Adipocyte (in vitro differentiated cells): ENCODE measurements around the gene DYSF.
A peak's percentile ranks its signal among the peaks of the same experiment; 100 is the strongest.

ENCODE experiments used
- DNase-seq: peaks from one replicate; pipeline ENCODE4 v3.0.0-alpha.2; 2015; ENCODE audit warnings: low read depth
- H3K27me3 ChIP-seq: replicated peaks from 2 replicates; pipeline ENCODE4 v1.7.0; 2013; ENCODE audit warnings: mild to moderate bottlenecking, low read length, moderate library complexity; ENCODE audit not compliant: control insufficient read depth, insufficient read depth
- H3K36me3 ChIP-seq: 2 replicates; pipeline ENCODE4 v1.7.0; 2013; ENCODE audit warnings: low read length, mild to moderate bottlenecking, moderate library complexity; ENCODE audit not compliant: control insufficient read depth, insufficient read depth, severe bottlenecking
- H3K4me1 ChIP-seq: 2 replicates; pipeline ENCODE4 v1.7.0; 2013; ENCODE audit warnings: mild to moderate bottlenecking, low read length, moderate library complexity; ENCODE audit not compliant: control insufficient read depth, insufficient read depth
- H3K4me3 ChIP-seq: 2 replicates; pipeline ENCODE4 v1.7.0; 2013; ENCODE audit warnings: mild to moderate bottlenecking, low read length, moderate library complexity
- H3K9ac ChIP-seq: 2 replicates; pipeline ENCODE4 v1.7.0; 2013; ENCODE audit warnings: mild to moderate bottlenecking, low read length, moderate library complexity
- H3K9me3 ChIP-seq: 2 replicates; pipeline ENCODE4 v1.7.0; 2013; ENCODE audit warnings: mild to moderate bottlenecking, low read length, moderate library complexity; ENCODE audit not compliant: control insufficient read depth

The DYSF gene

DNA sequence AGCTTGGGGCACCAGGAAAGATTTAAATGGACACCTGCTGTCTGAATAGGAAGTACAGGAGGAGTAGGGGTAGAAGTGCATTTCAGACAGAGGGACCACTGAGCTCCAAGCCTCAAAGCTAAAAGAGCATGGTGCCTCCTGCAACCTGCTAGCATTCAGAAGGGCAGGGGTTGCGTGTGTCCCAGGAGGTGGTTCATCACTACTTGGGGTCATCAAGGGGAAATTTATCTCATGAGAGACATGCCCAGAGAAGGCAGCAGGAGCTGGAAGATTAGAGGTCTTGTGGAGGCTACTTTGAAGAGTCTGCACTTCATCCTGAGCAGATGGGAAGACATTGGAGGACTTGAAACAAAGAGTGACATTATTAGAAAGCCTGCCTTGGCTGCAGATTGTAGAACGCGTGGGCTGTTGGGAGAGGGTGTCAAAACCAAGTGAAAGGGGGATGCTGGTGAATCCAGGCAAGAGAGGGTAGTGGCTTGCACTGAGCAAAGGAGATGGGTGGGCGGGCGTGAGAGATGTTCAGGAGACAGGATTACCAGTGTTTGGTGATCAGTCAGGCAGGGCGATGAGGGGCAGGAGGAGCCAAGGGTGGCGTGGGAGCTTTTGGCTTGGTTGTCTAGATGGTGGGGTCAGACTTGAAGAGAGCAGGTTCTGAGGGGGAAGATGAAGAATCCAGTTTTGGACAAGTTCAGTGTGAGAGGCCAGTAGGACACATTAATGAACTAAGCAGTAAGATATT is 154.0 kb downstream of the DYSF start:
- no peak for DNase-seq
- Histone ChIP-seq H3K36me3 (no peaks in the 10 kb centered on the region), H3K4me3 (no peak overlapping the region), H3K4me1 (peaks cover 33% of the 10 kb centered on the region), H3K9me3 (no peaks in the 10 kb centered on the region), H3K9ac (no peak overlapping the region), H3K27me3 (peaks cover 39% of the 10 kb centered on the region)

DNA sequence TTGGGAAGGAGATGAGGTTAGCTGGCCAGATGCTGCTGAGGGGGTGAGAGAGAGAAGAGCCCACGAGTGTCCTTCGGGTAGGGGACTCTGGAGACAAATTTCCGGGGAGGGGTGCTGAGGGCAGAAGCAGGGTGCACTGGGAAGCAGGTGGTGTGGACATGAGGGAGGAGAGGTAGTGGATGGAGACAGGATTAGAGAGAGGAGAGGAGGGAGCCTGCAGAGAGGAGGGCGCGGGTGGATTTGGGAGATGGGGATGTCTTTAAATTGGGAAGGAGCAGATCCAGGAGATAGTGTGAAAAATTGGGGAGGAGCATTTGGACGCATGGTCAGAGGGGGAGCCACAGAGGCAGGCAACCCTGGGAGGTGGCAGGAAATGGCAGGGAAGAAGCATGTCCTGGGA is 154.7 kb downstream of the DYSF start:
- Histone ChIP-seq H3K4me3 (no peak overlapping the region), H3K36me3 (no peaks in the 10 kb centered on the region), H3K9me3 (no peaks in the 10 kb centered on the region), H3K4me1 (peaks cover 33% of the 10 kb centered on the region), H3K27me3 (peaks cover 32% of the 10 kb centered on the region), H3K9ac (no peak overlapping the region)
- no peak for DNase-seq

DNA sequence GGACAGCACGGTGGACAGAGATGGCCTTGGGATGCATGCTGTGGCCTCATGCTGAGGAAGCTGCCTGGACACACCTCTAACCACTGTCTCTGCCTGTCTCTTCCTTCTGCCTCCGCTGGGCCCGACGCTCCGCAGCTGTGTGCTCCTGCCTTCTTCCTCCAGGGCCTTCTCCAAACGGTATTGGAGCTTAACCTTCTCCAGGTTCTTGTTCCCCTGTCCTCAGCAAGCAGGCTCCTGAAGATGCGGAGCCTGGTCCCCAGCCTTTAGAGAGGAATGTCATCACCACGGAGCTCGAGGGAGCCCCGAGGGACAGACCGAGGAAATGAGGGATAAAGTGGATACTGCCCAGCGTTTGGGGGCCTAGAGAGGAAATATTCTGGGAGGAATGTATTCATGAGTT is 155.1 kb downstream of the DYSF start:
- Histone ChIP-seq H3K4me3 (no peak overlapping the region), H3K27me3 (peaks cover 31% of the 10 kb centered on the region), H3K9me3 (no peaks in the 10 kb centered on the region), H3K36me3 (no peaks in the 10 kb centered on the region), H3K9ac (no peak overlapping the region), H3K4me1 (peaks cover 29% of the 10 kb centered on the region)
- DNase-seq = no peak

DNA sequence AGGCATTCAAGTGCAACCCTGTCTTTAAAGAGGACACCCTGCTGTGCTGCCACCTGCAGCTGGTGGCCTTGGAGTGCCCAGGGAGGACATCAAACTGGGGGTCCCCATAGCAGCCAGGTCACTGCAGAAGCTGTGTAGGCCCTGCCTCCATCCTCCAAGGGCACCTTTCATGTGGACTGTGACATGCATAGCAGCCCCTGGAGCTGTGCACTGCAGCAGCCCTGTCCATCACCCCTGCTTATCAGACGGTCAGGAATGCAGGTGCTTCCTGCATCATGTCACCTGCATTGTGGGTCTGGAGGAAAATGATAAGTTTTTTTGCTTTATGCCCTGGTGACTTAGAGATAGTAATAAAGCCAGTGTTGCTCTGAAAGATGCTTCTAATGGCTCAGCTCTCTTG is 155.7 kb downstream of the DYSF start:
- Histone ChIP-seq H3K36me3 (no peaks in the 10 kb centered on the region), H3K4me3 (no peak overlapping the region), H3K4me1 (peaks cover 23% of the 10 kb centered on the region), H3K27me3 (peaks cover 30% of the 10 kb centered on the region), H3K9me3 (no peaks in the 10 kb centered on the region), H3K9ac (no peak overlapping the region)
- DNase-seq = no peak

DNA sequence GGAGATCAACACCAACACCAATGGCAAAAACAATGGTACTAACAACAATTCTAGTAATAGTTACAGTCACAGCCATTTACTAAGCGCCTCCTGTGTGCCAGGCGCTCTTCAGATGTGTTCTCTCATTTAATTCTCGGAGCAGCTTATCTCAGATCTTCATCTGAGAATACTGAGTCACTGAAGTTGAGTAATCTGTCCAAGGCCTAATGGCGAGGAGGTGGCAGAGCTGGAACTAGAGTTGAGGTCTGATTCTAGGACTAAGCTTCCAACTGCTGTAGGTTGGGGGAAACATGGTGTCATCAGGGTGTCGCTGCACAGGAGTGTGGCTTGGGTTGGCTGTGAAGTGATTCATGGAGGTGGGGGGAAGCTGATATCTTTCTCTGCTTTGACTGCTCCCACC is 156.1 kb downstream of the DYSF start:
- Histone ChIP-seq H3K36me3 (no peaks in the 10 kb centered on the region), H3K9ac (peak overlapping the region; percentile 20), H3K9me3 (no peaks in the 10 kb centered on the region), H3K27me3 (peaks cover 26% of the 10 kb centered on the region), H3K4me3 (no peak overlapping the region), H3K4me1 (peaks cover 20% of the 10 kb centered on the region)
- peak; percentile 59 for DNase-seq

DNA sequence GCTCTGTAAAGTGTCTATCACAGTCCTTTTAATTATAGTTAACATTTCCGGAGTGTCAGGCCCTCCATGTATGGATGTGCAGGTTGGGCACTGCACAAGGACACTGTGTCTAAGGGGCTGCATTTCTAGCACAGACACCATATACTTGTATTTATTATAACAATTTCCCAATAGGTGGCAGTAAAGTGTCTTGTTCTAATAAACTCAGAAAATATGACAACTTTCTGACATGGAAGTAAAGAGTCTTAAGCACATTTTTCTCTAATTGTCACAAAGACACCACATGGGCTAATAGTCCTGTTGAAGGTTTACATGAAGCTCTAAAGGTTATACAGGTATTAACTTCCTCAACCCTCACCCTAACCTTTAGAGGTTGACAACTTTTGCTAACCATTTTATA is 156.6 kb downstream of the DYSF start:
- Histone ChIP-seq H3K4me1 (peaks cover 22% of the 10 kb centered on the region), H3K9me3 (no peaks in the 10 kb centered on the region), H3K4me3 (no peak overlapping the region), H3K36me3 (no peaks in the 10 kb centered on the region), H3K27me3 (peaks cover 21% of the 10 kb centered on the region), H3K9ac (peak overlapping the region; percentile 30)
- DNase-seq = peak; percentile 88

DNA sequence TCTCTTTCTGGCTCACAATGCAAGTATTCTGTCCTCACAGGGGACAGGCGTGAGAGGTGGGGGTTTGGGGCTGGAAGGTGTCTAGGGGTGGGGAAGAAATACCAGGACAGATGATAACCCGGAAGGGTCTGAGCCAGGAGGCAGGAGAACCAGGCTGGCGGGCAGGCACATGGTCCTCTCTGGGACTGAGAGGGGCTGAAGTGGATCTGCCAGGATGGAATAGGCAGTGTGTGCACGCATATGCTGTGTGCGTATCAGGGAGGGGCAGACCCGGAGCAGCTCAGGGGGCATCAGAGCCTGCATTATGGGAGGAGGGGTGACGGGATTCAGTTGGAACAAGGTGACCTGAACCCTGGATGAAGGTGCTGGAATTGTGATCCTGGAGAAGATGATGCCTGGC is 157.3 kb downstream of the DYSF start:
- Histone ChIP-seq H3K9me3 (no peaks in the 10 kb centered on the region), H3K27me3 (peaks cover 17% of the 10 kb centered on the region), H3K9ac (peak overlapping the region; percentile 30), H3K4me1 (peaks cover 27% of the 10 kb centered on the region), H3K36me3 (no peaks in the 10 kb centered on the region), H3K4me3 (no peak overlapping the region)
- no peak for DNase-seq

DNA sequence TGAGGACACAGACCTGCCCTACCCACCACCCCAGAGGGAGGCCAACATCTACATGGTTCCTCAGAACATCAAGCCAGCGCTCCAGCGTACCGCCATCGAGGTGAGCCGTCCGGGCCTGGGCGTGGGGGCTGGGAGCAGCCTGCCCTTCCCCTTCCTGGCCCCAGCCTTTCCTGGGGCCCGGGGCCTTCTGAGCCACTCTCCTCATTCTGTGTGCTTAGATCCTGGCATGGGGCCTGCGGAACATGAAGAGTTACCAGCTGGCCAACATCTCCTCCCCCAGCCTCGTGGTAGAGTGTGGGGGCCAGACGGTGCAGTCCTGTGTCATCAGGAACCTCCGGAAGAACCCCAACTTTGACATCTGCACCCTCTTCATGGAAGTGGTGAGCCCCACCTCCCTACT is 157.9 kb downstream of the DYSF start:
- Histone ChIP-seq H3K9me3 (no peaks in the 10 kb centered on the region), H3K4me1 (peaks cover 26% of the 10 kb centered on the region), H3K9ac (no peak overlapping the region), H3K36me3 (no peaks in the 10 kb centered on the region), H3K4me3 (no peak overlapping the region), H3K27me3 (peaks cover 15% of the 10 kb centered on the region)
- no peak for DNase-seq

DNA sequence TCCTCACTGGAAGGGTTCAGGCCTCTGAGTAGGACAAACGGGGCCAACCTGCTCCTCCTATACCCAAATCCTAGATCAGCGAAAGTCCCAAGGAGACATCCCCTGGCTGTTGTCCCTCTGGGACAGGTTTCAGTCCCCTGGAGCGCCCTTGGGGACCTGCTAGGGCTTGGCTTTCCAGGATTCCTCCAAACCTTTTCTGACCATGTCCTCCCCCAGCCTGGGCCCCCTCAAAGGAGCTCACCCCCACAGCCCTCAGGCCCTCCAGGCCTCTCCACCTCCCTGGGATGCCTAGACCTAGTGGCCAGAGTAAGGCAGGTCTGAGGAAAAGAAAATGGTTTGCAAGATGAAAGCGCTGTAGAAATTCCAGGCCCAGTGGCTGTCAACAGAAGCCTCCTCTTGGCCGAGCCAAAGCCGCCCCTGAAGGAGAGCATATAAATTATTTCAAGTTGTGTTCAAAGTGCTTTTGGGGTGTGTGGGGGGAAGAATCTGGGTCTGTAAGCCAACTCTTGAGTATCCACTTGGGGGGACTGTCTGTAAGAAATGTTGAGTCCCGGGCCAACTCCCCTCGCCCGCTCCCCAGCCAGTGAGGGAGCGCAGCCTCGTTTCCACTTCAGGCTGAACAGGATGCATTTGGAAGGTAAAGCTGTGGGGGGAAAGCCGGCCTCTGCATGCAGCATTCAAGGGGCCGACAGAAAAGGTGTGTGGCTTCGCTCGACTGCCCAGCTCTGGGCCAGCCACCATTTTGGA is 158.6 kb downstream of the DYSF start:
- H3K36me3 ChIP-seq = no peaks in the 10 kb centered on the region
- no peak overlapping the region for H3K9ac ChIP-seq
- DNase-seq = no peak

DNA sequence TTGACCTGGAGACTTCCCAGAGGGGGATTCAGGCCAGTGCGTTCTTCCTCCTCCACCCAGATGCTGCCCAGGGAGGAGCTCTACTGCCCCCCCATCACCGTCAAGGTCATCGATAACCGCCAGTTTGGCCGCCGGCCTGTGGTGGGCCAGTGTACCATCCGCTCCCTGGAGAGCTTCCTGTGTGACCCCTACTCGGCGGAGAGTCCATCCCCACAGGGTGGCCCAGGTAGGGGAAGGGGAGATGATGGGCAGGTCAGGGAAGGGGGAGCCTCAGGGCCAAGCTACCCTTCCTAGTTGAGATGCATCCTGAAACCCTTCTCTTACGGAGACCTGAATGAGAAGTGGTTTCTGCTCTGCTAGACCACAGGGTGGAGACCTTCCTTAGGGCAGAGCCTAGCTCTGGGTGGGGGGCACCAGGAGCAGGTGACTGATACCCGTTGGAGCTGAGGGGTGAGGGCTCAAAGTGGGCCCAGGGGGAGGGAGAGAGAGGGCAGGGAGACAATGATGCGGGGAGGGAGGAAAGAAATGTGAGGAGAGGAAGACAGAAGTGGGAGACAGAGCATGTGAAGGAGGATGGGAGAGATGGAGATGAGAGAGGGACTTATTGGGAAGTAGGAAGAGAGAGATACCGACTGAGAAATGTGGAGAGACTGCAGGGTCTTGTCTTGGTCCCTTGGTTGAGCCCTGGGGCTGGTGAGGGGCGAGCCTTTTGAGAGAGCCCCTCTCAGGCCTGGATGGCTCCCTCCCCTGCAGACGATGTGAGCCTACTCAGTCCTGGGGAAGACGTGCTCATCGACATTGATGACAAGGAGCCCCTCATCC is 159.4 kb downstream of the DYSF start:
- H3K36me3 ChIP-seq = no peaks in the 10 kb centered on the region
- H3K27me3 ChIP-seq = peaks cover 3% of the 10 kb centered on the region
- DNase-seq = no peak
- H3K9me3 ChIP-seq = no peaks in the 10 kb centered on the region
- H3K4me1 ChIP-seq = peaks cover 26% of the 10 kb centered on the region
- H3K4me3 ChIP-seq = no peak overlapping the region
- no peak overlapping the region for H3K9ac ChIP-seq

More for the DNA sequence above, 158.6 kb downstream of the DYSF start:
- no peak overlapping the region for H3K4me3 ChIP-seq
- peaks cover 26% of the 10 kb centered on the region for H3K4me1 ChIP-seq
- H3K27me3 ChIP-seq = peaks cover 8% of the 10 kb centered on the region
- no peaks in the 10 kb centered on the region for H3K9me3 ChIP-seq

DNA sequence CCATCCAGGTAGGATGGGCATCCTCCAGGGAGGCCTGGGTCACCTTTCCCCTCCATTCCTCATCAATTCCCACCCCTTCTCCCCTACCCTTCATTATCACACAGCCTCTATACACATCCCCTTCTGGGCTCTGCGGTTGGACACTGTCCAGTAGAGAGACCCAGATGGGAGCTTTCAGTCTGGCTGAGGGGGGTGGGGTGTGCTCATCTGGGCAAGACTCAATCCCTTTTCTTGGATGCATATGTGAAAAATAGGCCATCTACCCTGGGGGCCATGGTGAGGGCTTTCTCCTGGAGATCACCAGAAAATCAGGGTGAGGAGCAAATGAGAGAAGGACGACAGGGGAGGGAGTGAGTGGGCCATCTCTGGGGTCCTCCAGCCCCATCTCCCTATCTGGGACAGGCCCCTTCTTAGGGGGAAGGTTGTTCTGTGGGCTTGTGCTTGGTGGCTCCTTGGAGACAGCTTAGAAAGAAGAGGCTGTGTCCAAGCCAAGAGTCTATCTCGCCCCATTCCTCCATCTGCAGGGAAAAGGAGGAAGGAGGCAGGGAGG is 160.1 kb downstream of the DYSF start:
- peaks cover 6% of the 10 kb centered on the region for H3K27me3 ChIP-seq
- H3K9me3 ChIP-seq = no peaks in the 10 kb centered on the region
- DNase-seq = no peak
- H3K9ac ChIP-seq = no peak overlapping the region
- H3K4me3 ChIP-seq = no peak overlapping the region
- peaks cover 26% of the 10 kb centered on the region for H3K4me1 ChIP-seq
- H3K36me3 ChIP-seq = no peaks in the 10 kb centered on the region
